ENCODE results near the gene ATAD3C.

Gene ATAD3C

DNA sequence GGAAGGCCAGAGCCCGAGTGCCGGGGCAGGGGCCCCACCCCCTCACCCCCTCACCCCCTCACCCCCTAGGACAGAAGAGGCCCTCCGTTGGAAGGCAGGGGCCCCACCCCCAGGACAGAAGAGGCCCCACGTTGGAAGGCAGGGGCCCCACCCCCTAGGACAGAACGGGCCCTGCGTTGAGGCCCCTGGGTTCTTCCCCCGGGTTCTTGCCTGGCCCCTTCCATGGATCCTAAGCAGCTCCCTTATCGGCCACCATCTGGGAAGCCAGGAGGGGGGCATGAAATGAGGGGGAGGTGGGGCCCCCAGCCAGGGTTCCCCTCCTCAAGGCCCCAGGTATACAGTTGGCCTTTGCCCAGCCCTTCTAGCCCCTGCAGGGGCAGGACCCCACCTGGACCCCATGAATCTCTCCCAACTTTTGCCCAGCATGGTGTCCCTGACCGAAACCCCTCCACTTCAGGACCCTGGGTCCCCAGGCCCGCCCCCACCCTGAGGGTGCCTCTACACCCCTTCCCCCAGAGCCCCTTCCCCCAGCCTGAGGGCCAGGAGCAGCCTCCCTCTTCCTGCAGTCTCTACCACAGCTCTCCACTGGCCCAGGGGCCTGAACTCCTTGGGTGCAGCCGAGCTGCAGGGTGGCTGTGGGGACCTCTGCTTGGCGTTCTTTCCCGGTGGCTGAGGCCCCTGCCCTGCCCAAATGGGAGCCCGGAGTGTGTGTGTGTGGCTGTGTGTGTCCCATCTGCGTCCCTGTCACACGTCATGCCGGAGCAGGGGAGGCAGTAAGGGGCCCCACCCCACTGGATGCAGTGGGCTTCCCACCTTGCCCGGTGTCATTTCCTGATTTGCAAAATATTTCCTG, 18.3 kb upstream of the ATAD3C start:
- DNase-seq (ENCODE audit: low spot score), result no peak

DNA sequence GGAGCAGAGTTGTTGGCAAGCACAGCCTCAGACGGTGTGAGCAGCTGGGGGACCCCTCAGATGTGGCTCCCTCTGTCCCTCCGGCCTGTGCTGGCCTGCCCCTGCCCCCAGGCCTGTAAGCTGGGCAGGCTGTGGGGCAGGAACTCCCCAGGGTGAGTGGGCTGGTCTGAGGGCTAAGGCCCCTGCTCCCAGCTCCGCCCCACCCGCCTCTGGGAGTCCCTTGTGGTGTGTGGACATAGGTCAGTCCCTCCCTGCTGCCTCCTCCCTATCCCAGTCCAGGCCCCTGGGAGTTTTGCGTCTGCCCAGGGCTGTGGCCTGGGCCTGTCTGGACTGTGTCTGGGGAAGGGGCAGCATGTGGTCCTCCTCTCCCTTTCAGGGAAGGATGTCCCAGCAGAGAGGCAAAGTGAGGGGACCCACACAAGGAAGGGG, 17.6 kb upstream of the ATAD3C start:
- no peak for DNase-seq (ENCODE audit: low spot score)

DNA sequence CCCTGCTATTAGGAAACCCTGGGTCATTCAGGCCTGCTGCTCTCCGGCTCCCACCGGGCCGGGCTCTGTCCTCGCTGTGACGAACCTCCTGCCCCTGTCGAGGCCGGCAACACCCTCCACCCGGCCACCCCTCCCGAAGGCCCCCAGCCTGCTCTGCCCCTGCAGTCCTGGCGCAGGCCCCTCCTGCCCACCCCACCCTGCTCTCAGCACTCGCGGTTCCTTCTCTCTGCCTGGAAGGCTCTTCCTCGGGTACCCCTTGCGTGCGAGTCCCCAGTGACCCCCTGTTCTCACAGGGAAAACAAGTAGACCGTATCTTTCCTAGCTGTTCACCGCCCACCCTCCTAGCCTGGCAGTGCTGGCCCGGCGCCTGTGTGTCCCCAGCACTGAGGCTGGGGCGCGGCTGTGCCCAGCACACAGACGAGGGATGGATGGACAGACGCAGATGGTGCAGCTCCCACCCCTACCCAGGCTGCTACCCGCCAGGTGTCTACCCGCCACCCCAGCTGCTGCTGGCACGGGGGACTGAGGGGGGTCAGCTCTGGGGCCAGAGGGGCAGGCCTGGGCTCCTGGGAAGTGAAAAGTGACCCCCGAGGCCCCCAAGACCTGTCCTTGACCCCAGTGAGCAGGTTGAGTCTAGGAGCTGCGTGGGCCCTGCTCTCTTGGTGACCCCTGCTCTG, 17.1 kb upstream of the ATAD3C start:
- DNase-seq (ENCODE audit: low spot score), result no peak

DNA sequence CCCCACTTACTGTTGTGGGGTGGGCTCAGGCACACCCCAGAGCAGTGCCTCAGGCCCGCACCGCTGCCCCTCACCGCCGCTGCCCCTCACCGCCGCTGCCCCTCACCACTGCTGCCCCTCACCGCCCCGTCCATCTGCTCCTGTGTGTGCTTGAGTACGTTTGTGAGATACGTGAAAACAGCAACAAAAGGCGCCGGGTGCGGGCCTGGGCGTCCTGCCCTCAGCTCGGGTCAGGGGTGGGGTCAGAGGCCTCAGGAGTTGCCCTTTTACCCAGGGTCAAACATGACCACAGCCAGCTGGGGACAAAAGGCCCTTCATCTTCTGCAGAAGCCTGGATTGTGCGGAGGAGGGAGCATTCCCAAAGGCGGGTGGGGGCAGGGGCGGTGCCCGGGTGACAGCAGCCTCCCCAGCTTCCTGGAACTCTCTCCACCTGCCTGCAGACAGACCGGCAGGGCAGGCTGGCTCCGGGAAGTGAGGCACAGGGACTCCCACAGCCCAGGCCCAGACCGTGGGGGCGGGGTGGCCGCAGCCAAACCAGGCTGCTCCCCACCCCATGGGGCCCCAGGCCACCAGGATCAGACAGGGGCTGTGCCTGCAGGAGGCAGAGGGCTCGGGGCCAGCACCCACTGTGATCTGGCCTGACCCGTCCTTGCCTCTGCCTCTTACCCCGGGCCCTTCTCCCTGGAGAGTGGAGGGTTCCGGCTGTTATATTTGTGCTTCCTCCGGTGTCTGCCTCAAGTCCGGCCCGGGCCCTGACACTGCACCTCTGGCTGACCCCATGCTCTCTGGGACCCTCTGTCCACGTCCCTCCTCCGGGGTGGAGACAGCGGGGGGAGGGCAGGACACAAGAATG, 16.3 kb upstream of the ATAD3C start:
- DNase-seq (ENCODE audit: low spot score), result no peak

DNA sequence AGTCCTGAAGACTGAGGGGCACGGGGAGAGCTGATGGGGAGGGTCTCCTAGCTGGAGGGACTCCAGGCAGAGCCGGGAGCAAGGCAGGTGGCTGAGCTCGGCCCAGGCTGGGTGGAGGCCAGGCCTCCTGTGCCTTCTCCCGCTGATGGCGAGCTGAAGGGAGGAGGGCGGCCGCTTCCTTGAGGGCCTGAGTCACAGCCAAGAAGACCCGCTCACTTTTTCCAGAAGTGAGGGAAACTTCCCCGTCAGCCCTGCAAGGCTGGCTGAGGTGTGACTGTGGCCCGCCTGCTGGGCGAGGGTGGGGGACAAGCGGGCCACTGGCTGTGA, 15.7 kb upstream of the ATAD3C start:
- no peak for DNase-seq (ENCODE audit: low spot score)

DNA sequence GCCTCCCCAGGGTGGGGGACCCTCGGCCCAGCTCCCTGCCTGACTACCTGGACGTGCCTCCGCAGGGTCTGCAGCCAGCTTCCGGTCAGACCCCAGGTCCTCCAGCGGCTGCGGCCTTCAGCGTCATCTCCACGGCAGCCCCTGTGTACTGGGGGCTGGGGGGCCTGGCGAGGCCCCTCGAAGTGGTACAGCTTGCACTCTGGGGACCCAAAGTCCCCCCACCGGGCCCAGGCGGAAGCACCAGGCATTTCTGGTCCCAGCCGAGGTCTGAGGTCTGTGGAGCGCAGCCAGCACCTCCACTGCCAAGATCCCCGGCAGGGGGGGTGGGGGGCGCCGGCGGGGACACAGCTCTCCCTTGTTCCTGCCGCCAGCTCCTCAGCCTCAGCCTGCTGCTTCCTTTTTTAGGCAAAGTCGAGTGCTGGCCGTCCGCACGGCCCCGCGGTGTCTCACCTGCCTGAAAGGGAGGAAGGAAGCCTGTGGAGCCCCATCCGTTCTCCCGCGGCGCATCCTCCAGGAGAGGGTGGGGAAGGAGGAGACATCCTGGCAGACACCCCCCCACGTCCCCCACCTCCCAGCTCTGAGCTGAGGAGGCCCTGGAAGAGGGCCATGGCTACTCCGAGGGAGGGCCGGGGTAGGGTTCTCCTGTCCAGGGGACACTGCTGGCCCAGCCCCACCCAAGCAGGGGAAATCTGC, 15.2 kb upstream of the ATAD3C start:
- DNase-seq (ENCODE audit: low spot score), result no peak

DNA sequence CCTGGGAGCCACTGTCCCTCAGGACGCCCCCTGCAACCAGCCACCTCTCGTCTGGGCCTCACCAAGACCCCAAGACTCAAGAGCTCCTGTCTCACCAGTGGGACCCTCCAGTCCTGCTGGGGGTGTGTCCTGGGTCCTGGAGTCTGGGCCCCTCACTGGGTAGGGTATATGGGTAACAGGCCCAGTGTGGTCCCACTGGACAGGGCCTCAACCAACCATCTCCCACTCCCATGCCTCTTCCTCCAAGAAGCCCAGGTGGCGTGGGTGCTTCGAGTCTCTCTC, 14.7 kb upstream of the ATAD3C start:
- DNase-seq (ENCODE audit: low spot score), result no peak

DNA sequence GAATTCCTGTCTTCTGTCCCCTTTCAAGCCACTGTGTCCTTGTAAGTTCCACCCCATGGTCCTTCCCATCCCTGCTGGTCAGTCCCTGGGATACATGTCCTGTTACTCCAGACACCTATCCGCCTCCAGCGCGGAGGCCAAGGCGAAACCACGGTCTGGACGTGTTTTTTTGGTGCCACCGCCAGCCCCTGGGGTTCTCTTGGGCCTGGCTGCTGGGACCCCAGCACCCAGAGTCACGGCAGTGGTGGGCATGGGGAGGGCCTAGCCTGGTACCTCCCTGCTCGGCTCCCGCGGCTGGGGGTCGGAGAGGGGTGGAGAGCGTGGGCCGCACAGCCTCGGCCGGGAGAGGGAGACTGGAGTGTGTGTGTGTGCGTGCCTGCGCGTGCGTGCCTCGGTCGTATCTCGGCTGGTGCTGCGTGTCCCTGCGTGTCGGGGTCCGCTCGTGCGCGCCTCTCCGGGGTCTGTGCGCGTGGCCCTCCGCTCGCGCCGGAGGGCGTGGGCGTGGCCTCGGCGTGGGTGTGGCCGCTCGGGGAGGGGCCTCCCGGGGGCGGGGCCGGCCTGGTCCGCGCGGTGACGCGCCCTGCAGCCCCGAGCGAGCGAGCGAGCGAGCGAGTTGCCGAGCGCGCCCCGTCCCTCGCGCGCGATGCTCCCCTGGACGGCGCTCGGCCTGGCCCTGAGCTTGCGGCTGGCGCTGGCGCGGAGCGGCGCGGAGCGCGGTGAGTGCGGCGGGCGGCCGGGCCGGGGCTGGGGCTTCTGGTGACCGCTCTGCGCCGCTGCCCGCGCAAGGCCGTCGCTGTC, 14.2 kb upstream of the ATAD3C start, which contains the start of gene VWA1:
Gene VWA1 (plus strand): TSS at position 585 of the 798 bp plus-strand sequence. CDS start 59 bp downstream, at position 644.
- DNase-seq (ENCODE audit: low spot score), result peak; percentile 68

DNA sequence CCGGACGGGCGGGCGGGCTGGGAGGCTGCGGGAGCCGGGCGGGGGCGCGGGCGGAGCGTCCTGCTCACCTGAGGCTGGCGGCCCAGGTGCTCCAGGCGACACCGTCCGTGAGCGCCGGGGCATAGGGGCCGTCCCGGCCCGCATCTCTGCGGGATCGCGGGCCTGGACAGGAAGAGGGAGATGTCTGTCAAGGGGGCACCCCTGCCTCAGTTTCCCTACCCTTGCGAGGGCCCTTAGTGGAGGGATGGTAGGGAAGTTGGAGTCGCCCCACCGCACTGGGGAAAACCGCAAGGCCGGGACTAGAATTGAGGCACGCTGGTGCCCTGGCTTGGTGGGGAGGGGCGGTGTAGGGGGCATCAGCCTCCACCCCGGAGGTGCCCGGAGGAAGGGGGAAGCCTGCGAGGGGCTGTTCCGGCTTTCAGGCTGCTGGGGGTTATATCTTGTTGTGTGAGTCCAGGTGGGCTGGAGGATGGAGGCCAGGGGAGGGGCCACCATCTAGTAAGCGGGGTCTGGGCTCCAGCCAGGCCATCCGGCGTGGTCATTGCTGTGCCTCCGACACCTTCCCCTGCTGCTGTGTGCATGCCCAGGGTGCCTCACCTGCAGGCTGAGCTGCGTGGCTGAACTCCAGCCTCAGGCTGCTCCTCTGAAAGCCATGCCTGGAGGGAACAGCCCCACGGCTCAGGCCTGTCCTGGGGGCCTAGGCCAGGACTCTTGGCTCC, 13.4 kb upstream of the ATAD3C start:
- DNase-seq (ENCODE audit: low spot score), result no peak

DNA sequence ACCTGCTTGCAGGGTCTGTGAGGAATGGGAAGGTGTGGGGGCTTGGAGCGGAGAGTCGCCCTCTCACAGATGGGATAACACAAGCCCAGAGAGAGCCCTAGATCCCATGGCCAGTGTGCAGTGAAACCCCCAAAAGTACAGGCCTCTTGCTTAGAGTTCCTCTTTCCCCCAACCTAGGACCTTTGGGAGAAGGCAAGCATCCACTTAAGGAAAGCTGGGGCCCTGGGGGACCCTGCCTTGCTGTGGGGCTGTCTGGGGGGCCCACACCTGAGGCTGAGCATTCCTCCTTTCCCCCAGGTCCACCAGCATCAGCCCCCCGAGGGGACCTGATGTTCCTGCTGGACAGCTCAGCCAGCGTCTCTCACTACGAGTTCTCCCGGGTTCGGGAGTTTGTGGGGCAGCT, 12.9 kb upstream of the ATAD3C start:
- DNase-seq (ENCODE audit: low spot score), result no peak

DNA sequence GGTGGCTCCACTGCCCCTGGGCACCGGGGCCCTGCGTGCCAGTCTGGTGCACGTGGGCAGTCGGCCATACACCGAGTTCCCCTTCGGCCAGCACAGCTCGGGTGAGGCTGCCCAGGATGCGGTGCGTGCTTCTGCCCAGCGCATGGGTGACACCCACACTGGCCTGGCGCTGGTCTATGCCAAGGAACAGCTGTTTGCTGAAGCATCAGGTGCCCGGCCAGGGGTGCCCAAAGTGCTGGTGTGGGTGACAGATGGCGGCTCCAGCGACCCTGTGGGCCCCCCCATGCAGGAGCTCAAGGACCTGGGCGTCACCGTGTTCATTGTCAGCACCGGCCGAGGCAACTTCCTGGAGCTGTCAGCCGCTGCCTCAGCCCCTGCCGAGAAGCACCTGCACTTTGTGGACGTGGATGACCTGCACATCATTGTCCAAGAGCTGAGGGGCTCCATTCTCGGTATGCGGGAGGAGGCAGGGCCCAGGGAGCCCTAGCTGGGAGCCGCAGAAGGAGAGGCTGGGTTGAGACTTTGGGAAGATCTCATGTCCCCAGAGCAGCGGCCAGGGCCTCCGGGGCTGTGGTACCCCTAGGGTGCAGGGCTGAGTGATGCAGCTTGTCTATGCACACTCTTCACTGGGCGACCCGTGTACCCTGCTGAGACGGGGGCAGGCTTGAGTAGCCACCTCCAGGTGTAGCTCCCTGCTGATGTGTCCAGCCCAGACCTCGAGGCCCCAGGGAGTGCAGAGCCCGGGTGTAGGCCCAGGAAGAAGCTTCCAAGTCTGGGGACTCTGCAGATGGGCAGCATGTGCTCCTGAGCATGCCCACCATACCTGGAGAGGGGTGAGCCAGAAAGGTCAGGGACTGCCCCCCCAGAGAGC, 12.2 kb upstream of the ATAD3C start:
- DNase-seq (ENCODE audit: low spot score), result no peak

DNA sequence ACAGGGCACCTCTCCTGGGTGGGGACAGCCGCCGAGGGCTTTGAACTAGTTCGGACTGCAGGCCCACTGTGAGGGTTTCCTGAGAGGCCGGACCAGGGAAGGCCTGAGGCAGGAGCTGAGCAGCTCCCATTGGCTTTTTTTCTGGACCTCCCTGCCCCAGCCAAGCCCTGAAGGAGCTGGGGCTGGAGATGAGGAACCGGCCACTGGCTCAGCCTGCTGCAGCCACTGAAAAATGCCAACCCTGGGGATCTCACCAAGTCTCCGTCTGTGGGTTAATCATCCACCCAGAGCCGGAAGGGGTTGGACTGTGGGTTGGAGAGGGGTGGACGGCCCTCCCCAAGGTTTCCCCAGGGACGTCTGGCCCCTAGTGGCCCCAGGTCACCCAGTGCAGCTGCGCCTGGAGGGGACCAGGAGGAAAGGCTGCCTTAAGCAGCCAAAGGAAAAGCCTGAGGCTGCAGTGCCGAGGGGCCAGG, 11.5 kb upstream of the ATAD3C start:
- no peak for DNase-seq (ENCODE audit: low spot score)

DNA sequence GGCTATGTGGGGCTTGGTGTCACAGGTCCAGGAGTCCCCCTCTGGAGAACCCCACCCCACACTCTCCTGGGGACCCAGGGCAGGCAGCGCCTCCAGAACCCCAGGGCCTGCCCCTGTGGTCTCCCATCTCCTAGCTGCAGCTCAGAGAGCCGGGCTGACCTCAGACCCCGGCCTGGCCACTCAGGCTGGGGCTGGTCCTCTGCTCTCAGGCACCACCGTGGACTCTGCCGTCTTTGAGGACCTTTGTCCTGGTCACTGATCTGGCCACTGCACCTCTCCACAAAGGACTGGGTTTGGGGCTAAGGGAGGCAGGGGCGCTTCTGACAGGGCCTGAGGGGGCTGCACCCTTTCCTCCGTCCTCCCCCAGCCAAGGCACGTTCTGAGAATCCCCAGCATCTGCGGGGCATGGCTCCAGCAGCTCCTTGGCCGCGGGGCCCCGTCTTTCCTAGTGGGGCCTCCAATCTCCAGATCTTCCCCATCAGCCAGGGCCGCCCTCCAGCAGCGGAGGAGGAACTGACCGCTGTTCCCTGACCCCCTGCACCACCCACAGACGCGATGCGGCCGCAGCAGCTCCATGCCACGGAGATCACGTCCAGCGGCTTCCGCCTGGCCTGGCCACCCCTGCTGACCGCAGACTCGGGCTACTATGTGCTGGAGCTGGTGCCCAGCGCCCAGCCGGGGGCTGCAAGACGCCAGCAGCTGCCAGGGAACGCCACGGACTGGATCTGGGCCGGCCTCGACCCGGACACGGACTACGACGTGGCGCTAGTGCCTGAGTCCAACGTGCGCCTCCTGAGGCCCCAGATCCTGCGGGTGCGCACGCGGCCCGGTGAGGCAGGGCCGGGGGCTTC, 10.7 kb upstream of the ATAD3C start:
- DNase-seq (ENCODE audit: low spot score), result no peak

DNA sequence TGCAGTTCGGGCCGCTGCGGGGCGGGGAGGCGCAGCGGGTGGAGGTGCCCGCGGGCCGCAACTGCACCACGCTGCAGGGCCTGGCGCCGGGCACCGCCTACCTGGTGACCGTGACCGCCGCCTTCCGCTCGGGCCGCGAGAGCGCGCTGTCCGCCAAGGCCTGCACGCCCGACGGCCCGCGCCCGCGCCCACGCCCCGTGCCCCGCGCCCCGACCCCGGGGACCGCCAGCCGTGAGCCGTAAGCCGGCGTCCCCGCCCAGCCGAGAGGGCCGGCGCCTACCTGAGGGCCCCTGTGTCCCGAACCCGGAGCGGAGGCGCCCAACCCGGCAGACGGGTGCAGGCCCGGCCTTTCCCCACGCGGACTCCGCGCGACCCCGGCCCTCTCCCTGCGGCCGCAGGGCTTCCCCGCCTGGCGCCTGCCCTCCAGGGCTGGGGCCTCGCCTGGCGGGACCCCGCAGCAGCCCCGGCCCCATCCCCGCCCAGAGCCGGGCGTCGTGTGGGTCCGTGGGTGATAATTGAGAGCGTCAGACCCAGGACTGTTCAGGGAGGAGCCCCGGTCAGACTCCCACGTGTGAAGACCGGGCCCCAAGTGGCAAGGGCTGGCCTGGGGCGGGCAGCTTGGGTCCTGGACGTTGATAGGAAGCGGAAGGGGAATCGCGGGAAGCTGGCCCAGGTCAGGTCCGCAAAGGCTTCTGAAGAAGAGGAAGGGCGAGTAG, 9.8 kb upstream of the ATAD3C start:
- no peak for DNase-seq (ENCODE audit: low spot score)

DNA sequence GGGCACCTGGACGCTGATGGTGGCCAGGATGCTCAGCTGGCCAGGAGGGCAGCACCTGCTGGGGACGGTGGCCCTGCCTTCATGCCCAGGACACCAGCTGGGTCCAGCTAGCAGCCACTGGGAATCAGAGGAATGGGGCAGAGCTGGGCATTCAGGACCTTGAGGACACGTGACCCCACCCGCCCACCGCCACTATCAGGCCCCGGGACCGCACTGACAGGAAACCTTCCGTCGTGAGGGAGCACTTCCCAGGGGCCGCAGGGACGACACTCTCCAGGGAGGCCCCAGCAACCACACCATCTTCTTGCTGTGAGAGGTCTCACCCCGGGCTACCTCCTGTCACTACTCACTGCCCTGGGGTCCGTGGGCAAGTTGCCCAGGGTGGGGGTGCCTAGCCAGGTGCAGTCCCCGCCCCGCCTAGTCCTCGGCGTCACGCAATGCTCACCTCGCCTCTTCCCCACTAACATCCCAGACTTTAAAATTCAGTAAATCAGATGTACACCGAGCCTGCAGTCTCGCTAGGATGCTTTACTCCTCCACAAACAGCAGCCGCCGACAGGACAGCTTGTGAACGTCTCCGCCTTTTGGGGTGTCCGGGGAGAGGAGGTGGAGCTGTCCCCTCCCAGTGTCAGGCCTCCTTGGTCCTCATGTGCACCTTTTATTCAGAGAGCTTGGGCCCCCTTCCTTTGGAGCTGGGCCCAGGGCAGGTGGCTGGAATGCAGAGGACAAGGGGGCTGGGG, 9.1 kb upstream of the ATAD3C start:
- no peak for DNase-seq (ENCODE audit: low spot score)

DNA sequence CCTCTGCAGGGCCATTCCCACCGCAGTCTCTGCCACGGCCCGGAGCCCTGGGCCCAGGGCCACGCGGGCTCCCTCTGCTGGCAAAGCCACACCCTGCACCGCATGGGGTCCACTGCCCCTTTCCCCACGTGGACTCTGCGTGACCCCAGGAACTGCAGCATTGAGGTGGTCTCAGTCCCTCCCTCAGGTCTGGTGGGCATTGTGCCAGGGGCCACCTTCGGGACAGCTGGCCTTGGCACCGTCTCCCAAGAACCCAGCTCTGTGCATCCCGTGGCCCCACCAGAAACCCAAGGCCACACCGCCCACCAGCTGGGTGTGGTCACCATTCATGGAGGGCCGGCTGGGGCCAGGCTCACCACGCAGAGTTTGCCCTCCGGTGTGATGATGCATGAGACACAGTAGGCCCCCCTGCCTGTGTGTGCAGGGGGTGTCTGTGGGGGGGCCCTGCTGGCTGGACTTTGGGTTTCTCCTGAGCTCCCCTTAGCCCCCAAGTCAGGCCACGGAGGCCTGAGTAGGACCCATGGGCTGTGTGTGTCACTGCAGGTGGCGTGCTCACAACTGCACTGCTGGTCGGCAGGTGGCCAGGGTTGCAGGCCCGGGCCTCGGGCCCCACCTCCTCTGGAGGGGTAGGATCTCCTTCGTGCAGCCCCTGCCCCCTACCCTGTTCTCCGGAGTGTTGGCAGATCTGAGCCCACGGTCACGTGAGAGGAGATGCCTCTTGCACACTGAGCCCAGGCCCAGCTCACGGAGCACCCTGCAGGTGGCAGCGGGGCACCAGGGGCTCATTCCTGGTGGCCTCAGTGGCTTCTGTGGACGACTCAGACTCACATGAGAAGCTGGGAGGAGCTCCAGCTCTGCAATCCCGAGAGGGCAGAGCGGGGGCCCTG, 8.2 kb upstream of the ATAD3C start:
- DNase-seq (ENCODE audit: low spot score), result peak; percentile 48

Data from activated CD4-positive, alpha-beta T cell treated with anti-CD3 and anti-CD28 coated beads, Interleukin-2, Interleukin-4, amounts not matched to agents 100 ng/mL and 50 ng/mL, durations not matched to agents 16 hours and 8 hours (primary cell).